Activated CD8-positive, alpha-beta memory T cell treated with anti-CD3 and anti-CD28 coated beads, Interleukin-2, amount 50 U/mL, for 1 hour (primary cell): Measurements from ENCODE around the gene TMEM131.

ENCODE experiments used
- DNase-seq: peaks from one replicate; pipeline ENCODE4 v3.0.0-alpha.2; 2020; ENCODE audit errors: extremely low read depth

TMEM131 gene

GRCh38 chr2:97992836-97993825 lies 2.6 kb downstream of the TMEM131 start:
- DNase-seq, result no peak

DNA sequence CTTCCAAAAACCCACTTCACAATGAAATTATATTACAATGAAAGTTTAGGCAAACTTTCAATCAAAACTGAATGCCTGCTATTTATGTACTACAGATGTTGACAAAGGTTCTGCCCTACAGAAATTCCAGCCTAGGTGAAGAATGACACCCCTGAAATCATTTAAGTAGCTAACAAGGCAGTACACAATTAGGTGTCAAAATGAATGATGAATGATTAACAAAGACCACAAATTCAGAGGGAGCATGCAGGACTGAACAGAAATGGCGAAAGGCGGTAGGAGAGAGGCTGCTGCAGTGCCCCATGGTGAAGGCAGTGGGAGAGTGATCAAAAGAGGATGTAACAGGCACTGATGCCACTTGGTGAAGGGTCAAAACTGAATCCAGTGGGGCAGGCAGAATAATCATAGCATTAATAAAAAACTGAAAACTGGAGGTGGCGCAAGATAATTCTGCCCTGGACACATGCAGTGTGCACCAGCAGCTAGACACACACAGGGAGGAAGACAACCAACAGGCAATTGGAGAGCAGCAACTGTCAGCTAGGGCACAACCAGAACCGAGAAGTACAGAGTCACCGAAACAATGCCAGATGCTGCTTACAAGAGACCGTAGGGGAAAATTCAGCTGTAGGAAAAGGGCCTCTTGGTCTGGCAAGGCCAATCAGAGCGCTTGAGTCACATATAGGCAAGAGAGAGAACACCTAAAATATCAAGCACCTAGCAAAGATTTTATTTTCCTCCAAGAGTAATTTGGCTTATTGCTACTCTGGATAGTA lies 4.5 kb downstream of the TMEM131 start:
- DNase-seq, result no peak

GRCh38 chr2:97988722-97989121 lies 7.0 kb downstream of the TMEM131 start:
- DNase-seq, result no peak

GRCh38 chr2:97985998-97986397 lies 9.8 kb downstream of the TMEM131 start:
- no peak for DNase-seq

DNA sequence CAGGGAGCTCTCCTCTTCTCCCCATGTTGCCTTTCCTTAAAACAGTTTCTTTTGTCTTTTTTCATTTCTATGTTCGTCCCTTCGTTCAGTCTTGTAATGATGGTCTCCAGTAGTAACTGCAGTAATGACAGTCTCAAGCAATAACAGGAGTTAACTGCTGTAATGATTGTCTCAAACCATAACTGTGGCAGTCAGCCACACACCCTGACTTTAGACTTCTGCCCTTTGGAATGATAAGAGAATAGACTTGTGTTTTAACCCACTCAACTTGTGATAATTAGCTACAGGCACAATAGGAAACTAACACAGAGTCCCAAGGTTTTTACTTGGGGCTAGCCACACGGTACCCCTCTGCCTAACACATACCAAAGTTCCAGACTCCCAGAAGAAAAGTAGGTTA lies 12.1 kb downstream of the TMEM131 start:
- no peak for DNase-seq

- no peak for DNase-seq
These were observed 12.6 kb downstream of the TMEM131 start for GRCh38 chr2:97983134-97983533.

DNA sequence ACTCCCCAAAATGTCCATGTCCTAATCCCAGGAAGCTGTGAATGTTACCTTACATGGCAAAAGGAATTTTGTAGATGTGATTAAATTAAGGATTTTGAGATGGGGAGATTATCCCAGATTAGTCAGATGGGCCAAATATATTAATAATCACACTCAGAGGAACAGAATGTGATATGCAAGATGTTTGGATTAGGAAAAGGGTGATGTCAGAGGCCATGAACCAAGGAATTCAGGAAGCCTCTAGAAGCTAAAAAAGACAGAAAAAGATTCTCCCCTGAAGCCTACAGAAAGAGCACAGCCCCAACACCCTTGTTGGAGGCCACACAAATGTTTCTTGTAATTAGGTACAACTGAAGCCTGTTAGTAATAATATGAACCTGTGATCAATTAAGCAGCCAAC lies 13.1 kb downstream of the TMEM131 start:
- DNase-seq, result no peak

- no peak for DNase-seq
These were observed 13.8 kb downstream of the TMEM131 start for GRCh38 chr2:97981961-97982360.

DNA sequence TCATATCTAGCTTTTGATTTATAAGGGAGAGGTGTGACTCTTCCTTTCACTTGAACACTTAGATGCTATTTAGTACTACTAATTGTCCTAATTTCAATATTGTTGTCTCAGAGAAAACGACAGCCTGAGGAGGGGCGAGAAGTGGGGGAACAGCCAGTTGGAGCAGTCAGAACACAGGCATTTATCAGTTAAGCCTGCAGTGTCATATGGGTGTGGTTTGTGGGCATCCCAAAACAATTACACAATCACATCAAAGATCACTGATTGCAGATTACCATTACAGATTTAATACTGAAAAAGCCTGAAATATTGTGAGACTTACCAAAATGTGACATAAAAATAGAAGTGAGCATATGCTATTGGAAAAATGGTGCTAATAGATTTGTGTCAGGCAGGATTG lies 15.8 kb downstream of the TMEM131 start:
- DNase-seq, result no peak

- no peak for DNase-seq
These were observed 21.3 kb downstream of the TMEM131 start for GRCh38 chr2:97974471-97974870.

- no peak for DNase-seq
These were observed 25.3 kb downstream of the TMEM131 start for GRCh38 chr2:97970293-97971060.

GRCh38 chr2:97969081-97970067 lies 26.4 kb downstream of the TMEM131 start:
- DNase-seq, result no peak

DNA sequence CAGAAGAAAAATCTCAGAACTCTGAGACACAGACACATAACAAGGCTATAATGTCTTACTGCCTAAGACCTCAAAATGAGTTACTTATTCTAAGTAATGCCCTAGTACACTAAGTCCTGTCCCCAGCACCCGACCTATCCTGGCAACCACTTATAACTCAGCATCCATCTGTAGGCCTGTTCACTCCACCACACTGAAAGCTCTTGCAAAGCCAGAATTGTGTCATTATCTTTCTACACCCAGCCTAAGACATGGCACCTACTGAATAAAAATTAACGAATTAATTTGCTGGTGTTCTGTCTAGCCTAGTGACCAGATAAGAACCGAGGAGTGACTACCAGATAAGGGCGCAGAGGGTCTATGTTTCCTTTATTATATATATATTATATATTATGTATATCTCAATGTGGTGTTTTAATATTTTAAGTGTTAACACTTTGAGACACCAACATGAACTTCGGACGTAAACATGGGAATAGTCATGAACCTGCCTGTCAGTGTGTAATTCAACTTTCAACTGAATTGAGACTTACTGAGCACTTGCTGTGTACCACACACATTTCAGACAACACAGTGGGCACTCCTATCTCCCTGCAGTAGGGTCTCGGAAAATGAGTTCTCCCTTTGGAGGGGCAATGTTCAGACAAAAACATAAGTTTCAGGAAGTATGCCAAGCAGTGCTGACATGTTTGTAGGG lies 27.7 kb downstream of the TMEM131 start:
- DNase-seq, result no peak

GRCh38 chr2:97967216-97967592 lies 28.5 kb downstream of the TMEM131 start:
- no peak for DNase-seq

- DNase-seq, result no peak
These were observed 29.1 kb downstream of the TMEM131 start for GRCh38 chr2:97966545-97967215.

- no peak for DNase-seq
These were observed 30.6 kb downstream of the TMEM131 start for GRCh38 chr2:97965116-97965515.

DNA sequence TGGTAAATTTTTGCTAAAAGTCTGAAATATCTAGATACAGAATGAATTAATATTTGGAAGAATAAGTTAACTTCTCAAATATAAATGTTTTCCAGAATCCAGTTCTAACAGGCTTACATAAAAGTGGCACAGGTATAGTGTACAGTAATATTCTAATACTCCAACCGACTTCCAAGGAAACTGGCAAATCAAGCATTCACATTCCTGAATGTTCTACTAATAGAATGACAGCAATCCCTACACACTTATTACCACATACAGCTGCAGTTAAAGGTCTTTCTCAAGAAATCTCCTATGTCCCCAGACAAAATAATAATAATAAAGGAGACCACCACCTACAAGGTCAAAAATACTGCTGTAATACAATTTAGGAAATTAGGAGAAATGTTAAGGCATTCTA lies 31.9 kb downstream of the TMEM131 start:
- no peak for DNase-seq

GRCh38 chr2:97963079-97963406 lies 32.7 kb downstream of the TMEM131 start:
- DNase-seq, result no peak

GRCh38 chr2:97961534-97961933 lies 34.2 kb downstream of the TMEM131 start:
- no peak for DNase-seq

DNA sequence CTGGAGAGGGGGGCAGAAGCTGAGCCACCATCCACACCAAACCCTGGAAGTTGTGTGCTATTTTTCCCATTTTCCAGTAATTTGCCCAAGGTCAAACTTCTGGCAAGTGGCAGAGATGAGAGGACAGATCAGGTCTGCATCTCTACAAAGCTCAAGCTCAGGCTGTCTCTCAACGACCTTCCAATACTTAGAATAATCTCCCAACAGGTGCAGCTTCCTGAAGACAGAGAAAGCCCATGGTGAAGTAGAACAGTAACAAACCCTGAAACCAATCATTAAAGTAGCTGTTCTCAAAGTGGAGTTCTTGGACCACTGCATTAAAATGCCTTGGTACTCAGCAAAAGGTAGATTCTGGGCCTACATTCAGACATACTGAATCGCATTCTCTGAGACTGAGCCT lies 37.6 kb downstream of the TMEM131 start:
- DNase-seq, result no peak
